GM10266 (cell line): ENCODE measurements around the gene HFM1.

Source experiments
- DNase-seq: peaks from one replicate; pipeline ENCODE4 v3.0.0; 2012; ENCODE audit errors: extremely low spot score
- TF ChIP-seq, protein P1 (sequence below): IDR thresholded peaks from 2 replicates; pipeline ENCODE4 v1.5.1; 2012; ENCODE audit warnings: mild to moderate bottlenecking, low read depth; ENCODE audit not compliant: control insufficient read depth, insufficient read depth; ENCODE audit errors: missing control alignments

Gene HFM1

DNA sequence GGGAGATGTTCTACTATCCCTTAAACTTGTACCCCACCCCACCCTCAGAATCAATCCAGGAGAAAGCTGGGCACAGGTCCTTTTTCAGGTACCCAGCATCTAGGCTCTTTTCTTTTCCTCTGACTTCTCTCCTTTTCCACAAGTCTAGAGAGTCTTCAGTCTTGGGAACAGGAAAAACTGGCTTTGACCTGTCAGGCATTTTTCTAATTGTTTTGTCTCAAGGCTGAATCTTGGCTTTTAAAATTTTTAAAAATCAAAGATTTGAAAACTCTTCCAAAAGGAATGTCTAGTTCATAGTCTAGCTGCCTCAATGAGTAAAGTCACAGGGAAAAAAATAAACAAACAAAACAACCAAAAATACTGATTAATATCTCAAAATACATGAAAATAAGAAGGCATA, 161.5 kb downstream of the HFM1 start:
- TF ChIP-seq, protein P1, sequence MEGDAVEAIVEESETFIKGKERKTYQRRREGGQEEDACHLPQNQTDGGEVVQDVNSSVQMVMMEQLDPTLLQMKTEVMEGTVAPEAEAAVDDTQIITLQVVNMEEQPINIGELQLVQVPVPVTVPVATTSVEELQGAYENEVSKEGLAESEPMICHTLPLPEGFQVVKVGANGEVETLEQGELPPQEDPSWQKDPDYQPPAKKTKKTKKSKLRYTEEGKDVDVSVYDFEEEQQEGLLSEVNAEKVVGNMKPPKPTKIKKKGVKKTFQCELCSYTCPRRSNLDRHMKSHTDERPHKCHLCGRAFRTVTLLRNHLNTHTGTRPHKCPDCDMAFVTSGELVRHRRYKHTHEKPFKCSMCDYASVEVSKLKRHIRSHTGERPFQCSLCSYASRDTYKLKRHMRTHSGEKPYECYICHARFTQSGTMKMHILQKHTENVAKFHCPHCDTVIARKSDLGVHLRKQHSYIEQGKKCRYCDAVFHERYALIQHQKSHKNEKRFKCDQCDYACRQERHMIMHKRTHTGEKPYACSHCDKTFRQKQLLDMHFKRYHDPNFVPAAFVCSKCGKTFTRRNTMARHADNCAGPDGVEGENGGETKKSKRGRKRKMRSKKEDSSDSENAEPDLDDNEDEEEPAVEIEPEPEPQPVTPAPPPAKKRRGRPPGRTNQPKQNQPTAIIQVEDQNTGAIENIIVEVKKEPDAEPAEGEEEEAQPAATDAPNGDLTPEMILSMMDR: no peak
- DNase-seq: no peak

DNA sequence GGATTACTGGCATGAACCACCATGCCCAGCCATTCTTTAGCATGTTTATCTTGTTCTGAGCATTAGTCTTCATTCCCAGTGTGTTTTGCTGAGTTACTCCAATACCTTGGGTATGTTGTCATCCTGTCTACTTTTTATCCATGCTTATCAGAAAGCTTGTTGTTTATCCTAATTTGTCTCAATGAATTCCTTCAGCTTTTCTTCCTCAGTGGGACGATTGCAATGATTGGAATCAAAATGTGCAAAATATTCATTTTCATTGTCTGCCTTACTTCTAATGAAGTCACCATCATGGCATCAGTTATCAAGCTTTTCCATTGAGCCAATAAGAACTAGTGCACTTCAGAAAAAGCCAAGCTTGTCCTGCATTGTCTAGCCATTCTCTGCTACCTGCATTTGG, 170.5 kb downstream of the HFM1 start:
- TF ChIP-seq, protein P1: no peak
- no peak for DNase-seq

DNA sequence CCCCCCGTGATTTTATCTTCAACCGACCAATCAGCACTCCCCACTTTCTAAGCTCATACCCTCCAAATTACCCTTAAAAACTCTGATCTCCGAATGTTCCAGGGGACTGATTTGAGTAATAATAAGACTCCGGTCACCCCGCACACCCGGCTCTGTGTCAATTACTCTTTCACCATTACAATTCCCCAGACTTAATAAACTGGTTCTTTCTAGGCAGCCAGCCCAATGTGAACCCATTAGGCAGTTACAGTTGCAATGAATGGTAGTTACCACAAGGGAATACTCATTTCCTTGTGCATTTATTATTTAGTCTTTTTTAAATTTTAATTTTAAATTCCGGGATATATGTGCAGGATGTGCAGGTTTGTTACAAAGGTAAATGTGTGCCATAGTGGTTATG, 177.9 kb downstream of the HFM1 start:
- TF ChIP-seq, protein P1: no peak
- DNase-seq: no peak

DNA sequence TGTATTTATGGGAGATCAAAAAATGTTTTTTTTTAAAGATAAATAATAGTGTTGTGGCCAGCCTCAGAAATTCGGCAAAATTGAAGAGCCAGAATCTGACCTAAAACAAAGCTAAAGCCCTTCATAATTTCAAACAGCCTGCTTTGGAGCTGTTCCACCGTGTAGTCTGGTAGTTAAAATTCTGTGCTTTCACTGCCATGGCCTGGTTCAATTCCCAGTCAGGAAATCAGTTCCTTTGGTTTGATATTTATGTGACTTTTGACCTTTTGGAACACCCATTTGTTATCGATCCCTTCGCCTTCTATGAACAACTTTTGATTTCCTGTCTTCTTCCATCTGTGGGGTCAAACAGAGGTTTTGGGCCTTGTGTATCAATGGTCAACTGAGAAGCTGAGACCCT, 179.8 kb downstream of the HFM1 start:
- no peak for DNase-seq
- TF ChIP-seq, protein P1: no peak

DNA sequence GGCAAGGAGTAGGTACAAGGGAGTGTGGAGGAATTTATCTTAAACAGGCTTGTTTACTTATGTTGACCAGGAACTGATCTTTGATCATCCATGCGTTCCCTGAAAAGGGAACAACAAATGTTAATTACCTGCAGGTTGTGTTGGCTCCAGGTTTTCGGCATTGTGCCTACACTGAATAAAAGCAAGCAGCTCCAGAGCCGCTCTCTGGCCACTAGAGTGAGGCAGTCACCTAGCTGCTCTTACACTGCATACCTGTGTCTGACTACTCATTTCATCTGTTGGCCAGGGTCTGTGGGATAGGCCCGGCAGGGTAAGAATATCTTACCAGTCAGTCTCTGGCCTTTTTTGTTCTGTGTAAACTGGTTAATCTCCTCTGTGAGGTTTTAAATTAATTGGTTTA, 183.6 kb downstream of the HFM1 start:
- DNase-seq: no peak
- TF ChIP-seq, protein P1: no peak

DNA sequence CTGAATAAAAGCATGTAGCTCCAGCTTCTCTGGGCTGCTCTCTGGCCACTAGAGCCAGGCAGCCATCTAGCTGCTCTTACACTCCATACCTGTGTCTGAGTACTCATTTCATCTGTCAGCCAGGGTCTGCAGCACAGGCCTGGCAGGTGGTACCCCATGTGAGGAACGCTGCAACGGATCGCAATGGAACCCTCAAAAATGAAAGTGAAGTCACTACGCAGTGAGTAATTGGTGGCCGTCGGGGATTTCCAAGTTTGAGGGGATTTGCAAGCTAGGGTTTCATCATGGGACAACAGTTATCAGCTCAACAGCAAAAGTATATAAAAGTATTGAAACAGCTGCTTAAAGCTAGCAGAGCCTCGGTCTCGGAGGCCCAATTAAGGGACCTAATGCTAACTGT, 186.7 kb downstream of the HFM1 start:
- no peak for DNase-seq

More for the DNA sequence above, 186.7 kb downstream of the HFM1 start:
- TF ChIP-seq, protein P1: no peak
